Measurements from ENCODE around the gene LAMA5. TPM values are rescaled to one million over a fixed set of nuclear protein-coding genes. Genes with fewer than 3 reads are reported as not detected.

The LAMA5 gene
- total and polyA plus RNA-seq, 2 experiments from 2014 or later, result 162 to 168 TPM

DNA sequence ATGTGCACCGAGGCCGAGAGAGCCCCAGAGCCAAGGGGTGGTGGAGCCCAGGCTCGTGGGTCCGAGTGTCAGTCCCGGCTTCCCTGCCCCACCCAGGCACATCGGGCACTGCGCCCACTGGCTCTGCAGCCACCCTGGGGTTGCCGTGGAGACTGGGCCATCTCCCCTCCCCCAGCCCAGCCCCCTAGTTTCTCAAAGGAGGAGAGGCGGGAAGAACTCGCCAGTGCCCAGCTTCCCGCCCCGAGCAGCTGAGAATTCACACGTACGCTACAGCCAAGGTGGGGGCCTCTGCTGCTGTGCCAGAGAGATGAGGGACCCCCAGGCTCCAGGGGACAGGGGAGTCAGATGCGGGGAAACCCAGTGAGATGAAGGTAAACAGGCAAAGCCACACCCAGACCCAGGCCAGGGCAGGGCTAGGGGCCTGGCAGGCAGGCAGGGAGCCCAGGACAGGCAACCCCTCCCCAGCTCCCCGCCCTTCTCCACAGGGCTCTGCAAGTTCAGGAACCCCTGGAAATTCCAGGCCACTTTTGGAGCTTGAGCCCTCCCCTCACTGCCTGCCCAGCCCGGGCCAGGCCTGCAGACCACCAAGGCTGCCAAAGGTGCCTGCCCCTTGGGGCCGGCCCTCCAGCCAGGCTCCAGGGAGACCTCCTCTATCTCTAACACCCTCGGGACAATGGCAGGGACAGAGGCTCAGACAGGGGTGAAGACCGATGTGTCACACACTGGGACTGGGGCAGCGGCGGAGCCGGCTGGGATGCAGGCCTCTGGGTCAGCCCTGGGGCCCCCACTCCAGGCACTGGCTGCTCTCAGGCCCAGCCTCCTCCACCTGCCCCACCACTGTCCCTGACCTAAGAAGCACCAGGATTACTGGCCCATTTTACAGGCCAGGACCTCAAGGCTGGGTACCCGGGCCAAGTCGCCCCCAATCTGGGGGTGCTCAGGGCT lies 6.0 kb downstream of the LAMA5 start:
- Histone ChIP-seq H3K4me1 (ENCODE audit: low read depth) (peaks cover 46% of the 10 kb centered on the region), H3K36me3 (no peaks in the 10 kb centered on the region), H3K27ac (peak overlapping the region; percentile 75), H3K27me3 (no peaks in the 10 kb centered on the region), H3K9me3 (ENCODE audit: low read depth) (no peaks in the 10 kb centered on the region), H3K4me3 (no peak overlapping the region)
- no peak for DNase-seq (ENCODE audit: low read depth in 1 of 2, low spot score in 1 of 2)
- TF ChIP-seq, protein P1, sequence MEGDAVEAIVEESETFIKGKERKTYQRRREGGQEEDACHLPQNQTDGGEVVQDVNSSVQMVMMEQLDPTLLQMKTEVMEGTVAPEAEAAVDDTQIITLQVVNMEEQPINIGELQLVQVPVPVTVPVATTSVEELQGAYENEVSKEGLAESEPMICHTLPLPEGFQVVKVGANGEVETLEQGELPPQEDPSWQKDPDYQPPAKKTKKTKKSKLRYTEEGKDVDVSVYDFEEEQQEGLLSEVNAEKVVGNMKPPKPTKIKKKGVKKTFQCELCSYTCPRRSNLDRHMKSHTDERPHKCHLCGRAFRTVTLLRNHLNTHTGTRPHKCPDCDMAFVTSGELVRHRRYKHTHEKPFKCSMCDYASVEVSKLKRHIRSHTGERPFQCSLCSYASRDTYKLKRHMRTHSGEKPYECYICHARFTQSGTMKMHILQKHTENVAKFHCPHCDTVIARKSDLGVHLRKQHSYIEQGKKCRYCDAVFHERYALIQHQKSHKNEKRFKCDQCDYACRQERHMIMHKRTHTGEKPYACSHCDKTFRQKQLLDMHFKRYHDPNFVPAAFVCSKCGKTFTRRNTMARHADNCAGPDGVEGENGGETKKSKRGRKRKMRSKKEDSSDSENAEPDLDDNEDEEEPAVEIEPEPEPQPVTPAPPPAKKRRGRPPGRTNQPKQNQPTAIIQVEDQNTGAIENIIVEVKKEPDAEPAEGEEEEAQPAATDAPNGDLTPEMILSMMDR (IDR thresholded peaks at IDR 0.05; ENCODE audit: low read depth, low read length), result no peak

DNA sequence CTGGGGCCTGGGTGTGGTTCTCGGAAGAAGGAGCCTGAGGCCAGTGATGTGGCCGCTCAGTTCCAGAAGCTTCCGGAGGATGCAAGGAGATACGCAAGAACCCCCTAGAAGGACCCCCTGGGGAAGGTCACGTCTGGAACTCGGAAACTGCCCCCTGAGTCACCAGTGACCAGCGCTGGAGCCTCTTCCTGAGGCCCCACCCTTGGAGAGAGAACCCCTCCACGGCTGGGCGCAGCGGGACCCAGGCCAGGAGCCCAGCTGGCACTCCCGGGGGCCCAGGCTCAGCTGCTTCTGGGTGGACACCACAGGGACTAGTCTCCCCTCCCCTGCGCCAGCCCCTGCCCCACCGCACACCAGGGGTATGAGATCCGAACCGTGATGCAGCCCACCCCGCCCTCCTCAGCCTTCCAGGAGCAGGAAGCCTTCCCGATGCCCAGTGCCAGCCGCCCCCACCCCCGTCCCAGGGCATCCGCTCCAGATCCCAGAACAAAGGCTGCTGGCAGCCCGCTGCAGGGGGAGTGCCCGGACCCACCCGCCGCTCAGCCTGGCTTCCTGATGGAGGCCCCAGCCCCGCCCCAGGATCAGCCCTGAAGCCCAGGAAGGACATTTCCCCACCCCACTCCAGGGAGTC lies 7.5 kb downstream of the LAMA5 start:
- no peak overlapping the region for H3K27ac ChIP-seq
- peaks cover 42% of the 10 kb centered on the region for H3K4me1 ChIP-seq (ENCODE audit: low read depth)
- peak in 1 of 2 donors; percentile 69 for DNase-seq (ENCODE audit: low read depth in 1 of 2, low spot score in 1 of 2)

DNA sequence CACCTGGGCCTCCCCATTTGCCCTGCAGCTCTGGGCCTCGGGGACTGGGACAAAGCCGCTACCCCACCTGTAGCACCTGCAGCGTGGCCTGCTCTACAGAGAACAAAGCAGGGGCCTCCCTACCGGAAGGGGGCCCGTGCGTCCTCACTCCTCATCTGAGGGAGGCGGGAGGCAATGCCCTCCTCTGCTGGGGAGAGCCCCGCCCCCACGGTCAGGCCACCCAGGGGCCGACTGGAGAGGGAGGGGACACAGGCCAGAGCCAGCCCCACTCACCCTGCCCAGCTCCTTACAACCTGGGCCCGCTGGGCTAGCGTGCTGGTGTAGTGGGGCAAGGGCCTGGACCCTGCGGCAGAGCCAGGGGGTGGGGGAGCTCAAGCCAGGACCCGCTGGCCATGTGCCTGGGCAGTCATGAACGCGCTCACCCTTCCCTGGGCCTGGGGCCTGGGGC lies 8.0 kb downstream of the LAMA5 start:
- H3K4me3 ChIP-seq, result no peak overlapping the region
- no peak for DNase-seq (ENCODE audit: low read depth in 1 of 2, low spot score in 1 of 2)
- no peaks in the 10 kb centered on the region for H3K36me3 ChIP-seq
- H3K27ac ChIP-seq, result no peak overlapping the region
- peaks cover 36% of the 10 kb centered on the region for H3K4me1 ChIP-seq (ENCODE audit: low read depth)
- H3K9me3 ChIP-seq (ENCODE audit: low read depth), result no peaks in the 10 kb centered on the region
- TF ChIP-seq, protein P1 (IDR thresholded peaks at IDR 0.05; ENCODE audit: low read depth, low read length), result no peak
- no peaks in the 10 kb centered on the region for H3K27me3 ChIP-seq

More for the DNA sequence above, 7.5 kb downstream of the LAMA5 start:
- no peaks in the 10 kb centered on the region for H3K36me3 ChIP-seq
- no peaks in the 10 kb centered on the region for H3K9me3 ChIP-seq (ENCODE audit: low read depth)
- TF ChIP-seq, protein P1 (IDR thresholded peaks at IDR 0.05; ENCODE audit: low read depth, low read length), result no peak
- H3K27me3 ChIP-seq, result no peaks in the 10 kb centered on the region
- H3K4me3 ChIP-seq, result no peak overlapping the region

DNA sequence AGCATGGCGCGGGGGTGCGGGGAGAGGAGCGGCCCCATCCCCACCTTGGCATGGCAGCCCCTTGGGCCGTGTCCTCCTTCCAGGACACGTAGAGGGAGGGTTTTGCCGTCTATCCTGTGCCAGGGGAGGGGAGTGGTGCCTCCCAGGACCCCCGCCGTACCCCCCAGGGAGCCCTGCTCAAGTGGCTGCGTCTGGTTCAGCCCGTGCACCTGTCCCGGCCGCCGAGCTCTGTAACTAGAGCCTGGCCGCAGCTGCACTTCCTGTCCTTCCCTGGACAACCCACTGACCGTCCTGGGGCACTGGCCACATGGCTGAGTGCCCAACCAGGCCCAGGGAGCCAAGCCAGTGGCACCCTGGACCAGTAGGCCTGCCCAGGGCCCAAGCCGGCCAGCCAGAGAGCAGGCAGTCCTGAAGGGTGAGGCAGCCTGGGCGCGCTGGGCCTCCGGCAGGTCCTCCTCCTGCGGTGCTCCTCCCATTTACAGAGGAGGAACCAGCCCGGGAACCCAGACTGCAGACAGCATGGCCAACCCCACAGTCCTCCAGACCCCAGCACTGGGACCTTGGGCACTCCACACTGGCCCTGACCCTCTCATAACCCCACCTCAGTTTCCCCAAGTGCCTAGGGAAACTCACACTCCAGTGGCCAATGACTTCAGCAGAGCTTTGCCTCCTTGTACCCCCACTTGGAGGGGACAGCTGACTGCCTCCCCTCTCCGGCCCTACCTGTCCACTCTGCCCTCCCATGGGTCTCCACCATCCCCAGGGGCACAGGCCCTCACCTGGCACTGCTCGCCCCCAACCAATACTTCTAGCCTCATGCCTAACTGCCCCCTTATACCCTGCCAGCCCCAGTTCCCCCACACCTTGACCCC lies 8.7 kb downstream of the LAMA5 start:
- Histone ChIP-seq H3K9me3 (ENCODE audit: low read depth) (no peaks in the 10 kb centered on the region), H3K4me1 (ENCODE audit: low read depth) (peaks cover 36% of the 10 kb centered on the region), H3K4me3 (no peak overlapping the region), H3K27ac (no peak overlapping the region), H3K36me3 (no peaks in the 10 kb centered on the region), H3K27me3 (no peaks in the 10 kb centered on the region)
- TF ChIP-seq, protein P1 (IDR thresholded peaks at IDR 0.05; ENCODE audit: low read depth, low read length), result no peak
- DNase-seq (ENCODE audit: low read depth in 1 of 2, low spot score in 1 of 2), result no peak

DNA sequence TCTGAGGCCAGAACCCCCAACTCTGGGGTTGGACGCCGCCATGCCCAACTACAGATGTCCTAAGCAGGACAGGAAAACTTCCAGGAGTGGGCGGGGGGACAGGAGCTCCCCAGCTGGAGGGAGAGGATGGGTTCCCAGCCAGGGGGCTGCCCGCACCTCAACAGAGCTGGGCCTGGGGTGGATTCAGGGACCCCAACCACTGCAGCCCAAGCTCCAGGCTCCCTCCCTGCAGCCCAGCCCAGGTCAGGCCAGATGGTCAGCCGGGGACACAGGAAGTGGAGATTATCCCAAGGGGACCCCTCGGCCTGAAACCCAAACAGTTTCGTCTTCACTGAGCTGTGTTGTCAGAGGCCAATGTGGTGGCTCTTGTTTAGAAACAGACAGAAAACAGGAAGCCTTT lies 9.4 kb downstream of the LAMA5 start:
- no peak for DNase-seq (ENCODE audit: low read depth in 1 of 2, low spot score in 1 of 2)
- Histone ChIP-seq H3K27ac (no peak overlapping the region), H3K9me3 (ENCODE audit: low read depth) (no peaks in the 10 kb centered on the region), H3K4me1 (ENCODE audit: low read depth) (peaks cover 36% of the 10 kb centered on the region), H3K4me3 (no peak overlapping the region), H3K36me3 (no peaks in the 10 kb centered on the region), H3K27me3 (no peaks in the 10 kb centered on the region)
- TF ChIP-seq, protein P1 (IDR thresholded peaks at IDR 0.05; ENCODE audit: low read depth, low read length), result no peak
